ENCODE measurements around the gene KANSL1.

KANSL1 gene

GRCh38 chr17:46064460-46064859 is 128.8 kb downstream of the KANSL1 start:
- no peak for DNase-seq (ENCODE audit: low read depth)
- TF ChIP-seq CTCF (conservative IDR thresholded peaks at IDR 0.05; ENCODE audit: control insufficient read depth, insufficient read depth, low read depth, low read length) = no peak
- H3K4me3 ChIP-seq (ENCODE audit: control insufficient read depth, low read depth, low read length) = no peak overlapping the region

DNA sequence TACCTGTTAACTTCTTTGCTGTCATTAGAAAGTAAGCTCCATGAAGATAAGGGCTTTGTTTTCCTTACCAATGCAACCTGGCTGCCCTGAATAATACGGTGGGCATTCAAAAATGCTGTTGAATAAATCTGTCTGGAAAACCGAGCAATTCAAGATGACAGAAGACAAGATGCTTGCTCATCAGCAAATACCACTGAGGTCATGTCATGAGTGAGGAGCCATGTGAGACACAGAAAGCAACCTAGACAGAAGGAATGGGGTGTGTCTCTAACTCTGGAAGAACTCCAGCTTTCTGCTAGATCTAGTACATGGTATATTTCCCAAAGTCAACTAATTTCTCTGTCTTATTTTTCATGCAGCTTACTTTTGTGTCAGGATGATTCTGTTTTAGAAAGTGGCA is 130.0 kb downstream of the KANSL1 start:
- DNase-seq (ENCODE audit: low read depth) = peak; percentile 88
- no peak overlapping the region for H3K4me3 ChIP-seq (ENCODE audit: control insufficient read depth, low read depth, low read length)
- no peak for TF ChIP-seq CTCF (conservative IDR thresholded peaks at IDR 0.05; ENCODE audit: control insufficient read depth, insufficient read depth, low read depth, low read length)

DNA sequence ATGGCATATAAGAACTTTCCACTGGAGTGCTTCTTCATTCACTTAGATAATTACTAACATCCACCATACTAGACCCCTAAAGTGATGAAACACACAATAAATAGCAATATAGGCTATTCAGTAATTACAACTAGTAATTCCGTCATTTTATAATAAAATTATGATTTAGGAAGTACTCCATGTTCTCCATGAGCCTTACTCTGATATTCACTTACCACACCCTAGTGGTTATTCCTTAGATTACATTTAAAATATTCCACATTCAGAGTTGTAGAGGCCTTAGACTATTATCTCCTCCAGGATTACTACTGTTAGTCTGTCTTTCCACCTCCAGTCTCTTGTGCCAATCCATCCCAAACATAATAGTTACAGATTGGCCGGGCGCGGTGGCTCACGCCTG is 131.8 kb downstream of the KANSL1 start:
- TF ChIP-seq CTCF (conservative IDR thresholded peaks at IDR 0.05; ENCODE audit: control insufficient read depth, insufficient read depth, low read depth, low read length) = peak; percentile 37
- no peak overlapping the region for H3K4me3 ChIP-seq (ENCODE audit: control insufficient read depth, low read depth, low read length)
- DNase-seq (ENCODE audit: low read depth) = peak; percentile 34

GRCh38 chr17:46060461-46060860 is 132.8 kb downstream of the KANSL1 start:
- H3K4me3 ChIP-seq (ENCODE audit: control insufficient read depth, low read depth, low read length) = no peak overlapping the region
- no peak for TF ChIP-seq CTCF (conservative IDR thresholded peaks at IDR 0.05; ENCODE audit: control insufficient read depth, insufficient read depth, low read depth, low read length)
- no peak for DNase-seq (ENCODE audit: low read depth)

DNA sequence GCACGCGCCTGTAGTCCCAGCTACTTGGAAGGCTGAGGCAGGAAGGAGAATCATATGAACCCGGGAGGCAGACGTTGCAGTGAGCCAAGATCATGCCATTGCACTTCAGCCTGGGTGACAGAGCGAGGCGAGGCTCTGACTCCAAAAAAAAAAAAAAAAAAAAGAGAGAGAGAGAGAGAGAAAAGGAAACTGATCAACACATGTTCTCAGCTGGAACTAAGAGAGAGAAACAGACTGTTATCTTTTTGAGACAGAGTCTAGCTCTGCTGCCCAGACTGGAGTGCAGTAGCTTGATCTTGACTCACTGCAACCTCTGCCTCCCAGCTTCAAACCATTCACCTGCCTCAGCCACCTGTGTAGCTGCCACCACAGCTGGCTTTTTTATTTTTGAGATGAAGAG is 133.7 kb downstream of the KANSL1 start:
- DNase-seq (ENCODE audit: low read depth) = no peak
- no peak for TF ChIP-seq CTCF (conservative IDR thresholded peaks at IDR 0.05; ENCODE audit: control insufficient read depth, insufficient read depth, low read depth, low read length)
- no peak overlapping the region for H3K4me3 ChIP-seq (ENCODE audit: control insufficient read depth, low read depth, low read length)

DNA sequence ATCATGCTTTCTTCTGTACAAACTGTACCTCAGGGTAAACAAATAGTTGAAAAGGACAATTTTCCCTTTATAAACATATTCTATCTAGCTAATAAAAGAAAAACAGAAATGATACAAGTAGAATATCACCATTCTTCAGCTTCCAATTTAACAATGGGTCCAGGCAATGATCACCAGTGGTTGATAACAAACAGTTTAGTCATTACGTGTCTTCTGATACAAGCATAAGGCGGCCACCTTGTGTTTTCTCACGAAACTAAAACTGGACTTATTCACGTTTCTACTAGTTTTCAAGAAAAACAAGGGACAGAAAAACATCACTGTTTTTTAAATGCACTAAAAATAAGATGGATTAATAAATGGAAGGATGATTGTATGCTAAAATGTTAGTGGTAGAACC is 135.9 kb downstream of the KANSL1 start:
- peak; percentile 21 for DNase-seq (ENCODE audit: low read depth)
- TF ChIP-seq CTCF (conservative IDR thresholded peaks at IDR 0.05; ENCODE audit: control insufficient read depth, insufficient read depth, low read depth, low read length) = no peak
- H3K4me3 ChIP-seq (ENCODE audit: control insufficient read depth, low read depth, low read length) = no peak overlapping the region

- peak; percentile 83 for DNase-seq (ENCODE audit: low read depth)
- TF ChIP-seq CTCF (conservative IDR thresholded peaks at IDR 0.05; ENCODE audit: control insufficient read depth, insufficient read depth, low read depth, low read length) = no peak
- no peak overlapping the region for H3K4me3 ChIP-seq (ENCODE audit: control insufficient read depth, low read depth, low read length)
Measured at GRCh38 chr17:46056800-46057304, 136.4 kb downstream of the KANSL1 start.

All from fibroblast of mammary gland (primary cell).